Loucy (cell line): ENCODE measurements around the gene XAB2.
A peak's percentile ranks its signal among the peaks of the same experiment; 100 is the strongest.

Experiments used
- H2AFZ ChIP-seq: fragments of 200-600 bp; sonication (generic); 2 replicates; pipeline ENCODE4 v1.6.0; 2016; ENCODE audit warnings: antibody characterized with exemption, mild to moderate bottlenecking, low read length, moderate library complexity
- H3F3A ChIP-seq: fragments of 200-600 bp; 2 replicates; pipeline ENCODE4 v1.6.0; 2016; ENCODE audit warnings: antibody characterized with exemption, low read depth, mild to moderate bottlenecking
- H3K27me3 ChIP-seq: fragments of 200-600 bp; sonication (generic); 2 replicates; pipeline ENCODE4 v1.6.1; 2014; ENCODE audit warnings: low read length, mild to moderate bottlenecking; ENCODE audit not compliant: insufficient read depth, poor library complexity, severe bottlenecking
- H3K36me3 ChIP-seq: fragments of 200-600 bp; sonication (generic); 2 replicates; pipeline ENCODE4 v1.6.1; 2016; ENCODE audit warnings: low read length; ENCODE audit not compliant: insufficient read depth
- H3K4me1 ChIP-seq: fragments of 200-600 bp; sonication (generic); 2 replicates; pipeline ENCODE4 v1.5.1; 2014; ENCODE audit warnings: low read length, mild to moderate bottlenecking; ENCODE audit not compliant: insufficient read depth, poor library complexity, severe bottlenecking
- H3K4me2 ChIP-seq: fragments of 200-600 bp; sonication (generic); 2 replicates; pipeline ENCODE4 v1.6.0; 2014; ENCODE audit warnings: antibody characterized with exemption, low read length, low read depth, mild to moderate bottlenecking; ENCODE audit not compliant: poor library complexity, severe bottlenecking
- H3K4me3 ChIP-seq: fragments of 200-600 bp; sonication (generic); 2 replicates; pipeline ENCODE4 v1.5.1; 2014; ENCODE audit warnings: low read length, mild to moderate bottlenecking, mixed read lengths; ENCODE audit not compliant: poor library complexity, severe bottlenecking
- H3K79me2 ChIP-seq: fragments of 200-600 bp; sonication (generic); 2 replicates; pipeline ENCODE4 v1.6.1; 2014; ENCODE audit warnings: low read length; ENCODE audit not compliant: insufficient read depth
- H3K9ac ChIP-seq: fragments of 200-600 bp; sonication (generic); 2 replicates; pipeline ENCODE4 v1.6.0; 2014; ENCODE audit warnings: mild to moderate bottlenecking, low read depth, low read length, moderate library complexity; ENCODE audit not compliant: poor library complexity, severe bottlenecking
- H3K9me2 ChIP-seq: fragments of 200-600 bp; sonication (generic); replicated peaks from 2 replicates; pipeline ENCODE4 v1.6.1; 2016; ENCODE audit warnings: low read depth, low read length, mixed read lengths
- H3K9me3 ChIP-seq: fragments of 200-600 bp; sonication (generic); 2 replicates; pipeline ENCODE4 v1.6.1; 2014; ENCODE audit warnings: mild to moderate bottlenecking, antibody characterized with exemption, low read length, low read depth; ENCODE audit not compliant: insufficient read depth
- H4K20me1 ChIP-seq: fragments of 200-600 bp; sonication (generic); 2 replicates; pipeline ENCODE4 v1.6.0; 2014; ENCODE audit warnings: antibody characterized with exemption, low read length, mild to moderate bottlenecking; ENCODE audit not compliant: insufficient read depth, poor library complexity, severe bottlenecking
- CTCF ChIP-seq: fragments of 200-600 bp; sonication (generic); conservative IDR thresholded peaks from 2 replicates; pipeline ENCODE4 v1.5.1; 2014; ENCODE audit warnings: mild to moderate bottlenecking, antibody characterized with exemption, low read length
- EZH2phosphoT487 ChIP-seq: fragments of 200-600 bp; IDR thresholded peaks from 2 replicates; pipeline ENCODE4 v1.6.1; 2018; ENCODE audit warnings: antibody characterized with exemption, mild to moderate bottlenecking, moderate library complexity, borderline replicate concordance

The XAB2 gene

DNA sequence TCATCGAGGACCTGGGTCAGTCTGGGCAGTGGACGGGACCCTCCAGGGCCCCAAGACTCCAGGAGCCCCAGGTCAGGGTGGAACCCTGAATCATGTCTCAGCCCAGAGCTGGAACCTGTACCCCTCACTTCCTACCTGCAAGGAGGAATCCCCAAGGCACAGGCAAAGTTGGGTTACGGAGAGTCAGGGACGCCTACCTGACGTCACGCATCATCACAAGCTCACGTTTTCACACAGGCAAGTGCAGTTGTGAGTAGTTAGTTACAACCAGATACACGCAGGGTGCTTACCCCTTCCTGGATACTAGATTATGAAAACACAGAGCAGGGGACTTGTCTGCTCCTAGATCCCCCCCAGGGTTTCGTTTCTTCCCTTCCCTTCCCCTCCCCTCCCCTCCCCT lies 41.4 kb upstream of the XAB2 start:
- H4K20me1 ChIP-seq, result no peaks in the 10 kb centered on the region
- no peaks in the 10 kb centered on the region for H3K79me2 ChIP-seq
- H3K4me3 ChIP-seq, result no peak overlapping the region
- no peaks in the 10 kb centered on the region for H3F3A ChIP-seq
- H3K4me2 ChIP-seq, result no peak overlapping the region
- H3K27me3 ChIP-seq, result no peaks in the 10 kb centered on the region
- H3K36me3 ChIP-seq, result no peaks in the 10 kb centered on the region
- H3K9ac ChIP-seq, result no peak overlapping the region
- H3K9me3 ChIP-seq, result no peaks in the 10 kb centered on the region
- H2AFZ ChIP-seq, result no peak overlapping the region
- H3K9me2 ChIP-seq, result no peaks in the 10 kb centered on the region
- no peaks in the 10 kb centered on the region for H3K4me1 ChIP-seq
- TF ChIP-seq EZH2phosphoT487 (no peak), CTCF (no peak)

GRCh38 chr19:7670150-7670783 lies 40.9 kb upstream of the XAB2 start:
- no peak overlapping the region for H3K4me3 ChIP-seq
- no peak overlapping the region for H2AFZ ChIP-seq
- H3K4me2 ChIP-seq, result no peak overlapping the region
- no peaks in the 10 kb centered on the region for H3F3A ChIP-seq
- no peaks in the 10 kb centered on the region for H3K9me2 ChIP-seq
- H3K27me3 ChIP-seq, result no peaks in the 10 kb centered on the region
- no peaks in the 10 kb centered on the region for H4K20me1 ChIP-seq
- no peak for TF ChIP-seq EZH2phosphoT487
- TF ChIP-seq CTCF, result no peak
- H3K9ac ChIP-seq, result no peak overlapping the region
- H3K79me2 ChIP-seq, result no peaks in the 10 kb centered on the region
- no peaks in the 10 kb centered on the region for H3K9me3 ChIP-seq
- no peaks in the 10 kb centered on the region for H3K36me3 ChIP-seq
- H3K4me1 ChIP-seq, result no peaks in the 10 kb centered on the region

- H4K20me1 ChIP-seq, result no peaks in the 10 kb centered on the region
- peak overlapping the region; percentile 37 for H3K9ac ChIP-seq
- no peaks in the 10 kb centered on the region for H3K4me1 ChIP-seq
- H3K4me2 ChIP-seq, result no peak overlapping the region
- no peaks in the 10 kb centered on the region for H3F3A ChIP-seq
- no peak for TF ChIP-seq CTCF
- TF ChIP-seq EZH2phosphoT487, result no peak
- H3K4me3 ChIP-seq, result peak overlapping the region; percentile 34
- H2AFZ ChIP-seq, result no peak overlapping the region
- H3K27me3 ChIP-seq, result no peaks in the 10 kb centered on the region
- H3K36me3 ChIP-seq, result no peaks in the 10 kb centered on the region
- no peaks in the 10 kb centered on the region for H3K9me2 ChIP-seq
- H3K79me2 ChIP-seq, result no peaks in the 10 kb centered on the region
- H3K9me3 ChIP-seq, result no peaks in the 10 kb centered on the region
These were observed 40.3 kb upstream of the XAB2 start for GRCh38 chr19:7669641-7670040.
